ENCODE results near the gene SMC4. TPM values are rescaled to one million over a fixed set of nuclear protein-coding genes. Genes with fewer than 3 reads are reported as not detected.

The SMC4 gene
- total RNA-seq, 1 donor from 2014 or later, result 5.0 TPM

GRCh38 chr3:160454995-160455394 lies 55.5 kb downstream of the SMC4 start:
- H3K9me3 ChIP-seq, result no peaks in the 10 kb centered on the region
- TF ChIP-seq CTCF (IDR thresholded peaks at IDR 0.05), result no peak
- H3K27me3 ChIP-seq, result no peaks in the 10 kb centered on the region
- peaks cover 2 to 3% of the 10 kb centered on the region in 2 donors for H3K4me1 ChIP-seq
- H3K27ac ChIP-seq, result no peak overlapping the region
- no peak overlapping the region for H3K4me3 ChIP-seq
- no peaks in the 10 kb centered on the region for H3K36me3 ChIP-seq
- DNase-seq (ENCODE audit: low spot score in 2 of 2), result no peak
- intact Hi-C loops (cut with DNase I), result no loop called here

- intact Hi-C loops (cut with DNase I), result no loop called here
- Histone ChIP-seq H3K27me3 (no peaks in the 10 kb centered on the region), H3K4me1 (no peaks in the 10 kb centered on the region), H3K9me3 (no peaks in the 10 kb centered on the region), H3K4me3 (no peak overlapping the region), H3K36me3 (no peaks in the 10 kb centered on the region), H3K27ac (no peak overlapping the region)
- no peak for DNase-seq (ENCODE audit: low spot score in 2 of 2)
- TF ChIP-seq CTCF (IDR thresholded peaks at IDR 0.05), result no peak
Measured at GRCh38 chr3:160455846-160456245, 56.4 kb downstream of the SMC4 start.

GRCh38 chr3:160458151-160458550 lies 58.7 kb downstream of the SMC4 start:
- intact Hi-C loops (cut with DNase I), result no loop called here
- no peaks in the 10 kb centered on the region for H3K4me1 ChIP-seq
- no peak for DNase-seq (ENCODE audit: low spot score in 2 of 2)

GRCh38 chr3:160459450-160459970 lies 60.1 kb downstream of the SMC4 start:
- no peak for TF ChIP-seq CTCF (IDR thresholded peaks at IDR 0.05)
- Histone ChIP-seq H3K27ac (no peak overlapping the region), H3K4me1 (no peaks in the 10 kb centered on the region), H3K9me3 (no peaks in the 10 kb centered on the region), H3K4me3 (no peak overlapping the region), H3K36me3 (no peaks in the 10 kb centered on the region), H3K27me3 (no peaks in the 10 kb centered on the region)
- intact Hi-C loops (cut with DNase I), result no loop called here
- no peak for DNase-seq (ENCODE audit: low spot score in 2 of 2)

More at GRCh38 chr3:160458151-160458550, 58.7 kb downstream of the SMC4 start:
- Histone ChIP-seq H3K27ac (no peak overlapping the region), H3K27me3 (no peaks in the 10 kb centered on the region), H3K4me3 (no peak overlapping the region), H3K36me3 (no peaks in the 10 kb centered on the region), H3K9me3 (no peaks in the 10 kb centered on the region)
- TF ChIP-seq CTCF (IDR thresholded peaks at IDR 0.05), result no peak

GRCh38 chr3:160460033-160460432 lies 60.6 kb downstream of the SMC4 start:
- intact Hi-C loops (cut with DNase I), result no loop called here
- Histone ChIP-seq H3K4me1 (no peaks in the 10 kb centered on the region), H3K27ac (no peak overlapping the region), H3K27me3 (no peaks in the 10 kb centered on the region), H3K4me3 (no peak overlapping the region), H3K36me3 (no peaks in the 10 kb centered on the region), H3K9me3 (no peaks in the 10 kb centered on the region)
- TF ChIP-seq CTCF (IDR thresholded peaks at IDR 0.05), result no peak
- no peak for DNase-seq (ENCODE audit: low spot score in 2 of 2)

- H3K4me1 ChIP-seq, result no peaks in the 10 kb centered on the region
- no peaks in the 10 kb centered on the region for H3K36me3 ChIP-seq
- H3K27me3 ChIP-seq, result no peaks in the 10 kb centered on the region
- TF ChIP-seq CTCF (IDR thresholded peaks at IDR 0.05), result no peak
- intact Hi-C loops (cut with DNase I), result no loop called here
- no peak for DNase-seq (ENCODE audit: low spot score in 2 of 2)
- no peak overlapping the region for H3K4me3 ChIP-seq
- H3K27ac ChIP-seq, result no peak overlapping the region
- H3K9me3 ChIP-seq, result no peaks in the 10 kb centered on the region
Measured at GRCh38 chr3:160464321-160464720, 64.9 kb downstream of the SMC4 start.
